IMR-90 (cell line): Measurements from ENCODE around the gene MGRN1. TPM values are rescaled to one million over a fixed set of nuclear protein-coding genes. Genes with fewer than 3 reads are reported as not detected.

Source experiments
- ATAC-seq: fragments of 200-7000 bp; cut with Tn5 transposase; 2 replicates; pipeline ENCODE4 v1.9.1; 2020; ENCODE audit warnings: low read depth, mild to moderate bottlenecking, moderate library complexity
- BruUV-seq: library from RNA; stranded (reverse); fragments of 400-500 nt; replicated peaks from 2 replicates; lab custom pipeline; 2021; lab: Mats Ljungman, UMichigan
- CTCF ChIA-PET: fragments of 300-600 bp; formaldehyde crosslinking; extraction: SDS; loops from one replicate; lab custom pipeline; 2021; ENCODE audit warnings: antibody characterized with exemption; lab: Yijun Ruan, JAX
- POLR2A ChIA-PET: fragments of 300-600 bp; sonication (Branson Sonifier 250); formaldehyde crosslinking; loops from one replicate; lab custom pipeline; 2022; ENCODE audit warnings: antibody characterized with exemption; ENCODE audit not compliant: unreplicated experiment; lab: Charles Lee
- DNase-seq: peaks from one replicate; pipeline ENCODE4 v3.0.0; 2013
- H2AFZ ChIP-seq: replicated peaks from 2 replicates; pipeline ENCODE3; 2013; ENCODE audit warnings: low read length, mild to moderate bottlenecking; ENCODE audit not compliant: poor library complexity
- H2AK5ac ChIP-seq: 2 replicates; pipeline ENCODE4 v1.6.1; 2013; ENCODE audit warnings: low read depth, low read length, inconsistent platforms
- H2AK9ac ChIP-seq: replicated peaks from 2 replicates; pipeline ENCODE3; 2013; ENCODE audit warnings: mild to moderate bottlenecking, low read depth, low read length, moderate library complexity; ENCODE audit not compliant: poor library complexity
- H2BK120ac ChIP-seq: 2 replicates; pipeline ENCODE4 v1.6.1; 2013; ENCODE audit warnings: low read depth, low read length, inconsistent platforms
- H2BK15ac ChIP-seq: 3 replicates; pipeline ENCODE4 v1.6.1; 2013; ENCODE audit warnings: low read depth, low read length, inconsistent platforms
- H2BK20ac ChIP-seq: 2 replicates; pipeline ENCODE4 v1.6.1; 2013; ENCODE audit warnings: low read depth, mild to moderate bottlenecking, inconsistent platforms, low read length, moderate library complexity
- H2BK5ac ChIP-seq: 2 replicates; pipeline ENCODE4 v1.6.1; 2013; ENCODE audit warnings: mild to moderate bottlenecking, low read depth, low read length, inconsistent platforms; ENCODE audit not compliant: poor library complexity, severe bottlenecking
- H3K14ac ChIP-seq: replicated peaks from 2 replicates; pipeline ENCODE4 v1.6.1; 2013; ENCODE audit warnings: low read depth, low read length, inconsistent platforms
- H3K18ac ChIP-seq: 2 replicates; pipeline ENCODE4 v1.6.1; 2013; ENCODE audit warnings: low read depth, low read length, control low read depth
- H3K23ac ChIP-seq: 2 replicates; pipeline ENCODE4 v1.6.1; 2013; ENCODE audit warnings: low read depth, low read length, inconsistent platforms
- H3K27ac ChIP-seq: 2 replicates; pipeline ENCODE4 v1.5.1; 2013; ENCODE audit warnings: mild to moderate bottlenecking, control low read depth, low read length; ENCODE audit not compliant: insufficient read depth
- H3K27me3 ChIP-seq: 2 replicates; pipeline ENCODE4 v1.6.1; 2013; ENCODE audit warnings: low read length; ENCODE audit not compliant: control insufficient read depth, insufficient read depth
- H3K36me3 ChIP-seq: 2 replicates; pipeline ENCODE4 v1.6.1; 2013; ENCODE audit warnings: low read length, mixed read lengths; ENCODE audit not compliant: control insufficient read depth, insufficient read depth
- H3K4ac ChIP-seq: 2 replicates; pipeline ENCODE4 v1.6.1; 2013; ENCODE audit warnings: low read depth, low read length, inconsistent platforms
- H3K4me1 ChIP-seq: 2 replicates; pipeline ENCODE4 v1.6.1; 2013; ENCODE audit warnings: low read length, mixed read lengths; ENCODE audit not compliant: control insufficient read depth, insufficient read depth
- H3K4me2 ChIP-seq: 2 replicates; pipeline ENCODE4 v1.6.1; 2013; ENCODE audit warnings: low read depth, mild to moderate bottlenecking, control low read depth, low read length, moderate library complexity
- H3K4me3 ChIP-seq: 2 replicates; pipeline ENCODE4 v1.5.1; 2013; ENCODE audit warnings: low read depth, mild to moderate bottlenecking, control low read depth, low read length, moderate library complexity; ENCODE audit not compliant: insufficient read depth
- H3K56ac ChIP-seq: 2 replicates; pipeline ENCODE4 v1.6.1; 2013; ENCODE audit warnings: low read length, inconsistent platforms; ENCODE audit not compliant: insufficient read depth; ENCODE audit errors: extremely low read depth
- H3K79me1 ChIP-seq, 2 experiments: 2 replicates each; pipeline ENCODE4 v1.6.1; 2013; ENCODE audit warnings: low read length in 2 of 2, inconsistent platforms in 1 of 2, low read depth in 1 of 2
- H3K9ac ChIP-seq: 2 replicates; pipeline ENCODE4 v1.6.1; 2013; ENCODE audit warnings: low read depth, low read length, control low read depth
- H3K9me1 ChIP-seq: 2 replicates; pipeline ENCODE4 v1.6.1; 2013; ENCODE audit warnings: low read length, inconsistent platforms; ENCODE audit not compliant: insufficient read depth
- H3K9me3 ChIP-seq: 2 replicates; pipeline ENCODE4 v1.6.1; 2013; ENCODE audit warnings: low read length; ENCODE audit not compliant: control insufficient read depth, insufficient read depth
- H4K20me1 ChIP-seq: 2 replicates; pipeline ENCODE4 v1.6.1; 2013; ENCODE audit warnings: low read length, inconsistent platforms; ENCODE audit not compliant: insufficient read depth
- H4K5ac ChIP-seq: 2 replicates; pipeline ENCODE4 v1.6.1; 2013; ENCODE audit warnings: mild to moderate bottlenecking, low read depth, low read length, control low read depth
- H4K8ac ChIP-seq, 2 experiments: 2 replicates each; pipeline ENCODE4 v1.6.1; 2013; ENCODE audit warnings: low read depth in 2 of 2, low read length in 2 of 2, control low read depth in 1 of 2, inconsistent platforms in 1 of 2
- H4K91ac ChIP-seq: 2 replicates; pipeline ENCODE4 v1.6.1; 2013; ENCODE audit warnings: low read depth, low read length, inconsistent platforms; ENCODE audit not compliant: insufficient read depth
- ELK1 ChIP-seq: fragments of 150-350 bp; IDR thresholded peaks from 2 replicates; pipeline ENCODE4 v1.6.1; 2016; ENCODE audit warnings: low read depth, mild to moderate bottlenecking, low read length, moderate library complexity, borderline replicate concordance
- MXI1 ChIP-seq: IDR thresholded peaks from 2 replicates; pipeline ENCODE4 v1.6.1; 2012; ENCODE audit warnings: low read depth, mild to moderate bottlenecking, low read length, moderate library complexity, borderline replicate concordance
- POLR2A ChIP-seq: IDR thresholded peaks from 2 replicates; pipeline ENCODE4 v1.6.1; 2012; ENCODE audit warnings: mild to moderate bottlenecking, low read depth, low read length
- RAD21 ChIP-seq: IDR thresholded peaks from 2 replicates; pipeline ENCODE4 v1.6.1; 2012; ENCODE audit warnings: low read length, improper control_type of control experiment
- RCOR1 ChIP-seq: IDR thresholded peaks from 2 replicates; pipeline ENCODE4 v1.6.1; 2012; ENCODE audit warnings: mild to moderate bottlenecking, low read length, improper control_type of control experiment; ENCODE audit not compliant: insufficient replicate concordance
- WGBS, 2 experiments: methylation state at CpG; one replicate each; pipeline versions ENCODE4 v1.1.5 to v1.1.7; 2013; ENCODE audit warnings: missing lambda C conversion rate in 2 of 2; ENCODE audit not compliant: insufficient read length in 1 of 2; ENCODE audit errors: extremely low coverage in 2 of 2; 5-methylcytosine and 5-hydroxymethylcytosine counted together
- dilution Hi-C: fragments of 300-500 bp; cut with HindIII; formaldehyde crosslinking; loops from one replicate; pipeline ENCODE4 v1.14.3; 2018; ENCODE audit warnings: low sequenced_read_pairs; ENCODE audit not compliant: unreplicated experiment
- in situ Hi-C: fragments of 300-500 bp; cut with MboI; formaldehyde crosslinking; loops from 3 replicates; pipeline ENCODE4 v1.14.3; 2019; ENCODE audit warnings: low sequenced_read_pairs, inconsistent platforms, mixed read lengths
- intact Hi-C: fragments of 100-400 bp; cut with micrococcal nuclease; formaldehyde crosslinking; loops from 2 replicates; pipeline ENCODE4 v1.10.0; 2022
- polyA plus RNA-seq, 3 experiments: library from polyadenylated mRNA; depleted of rRNA; stranded (reverse); fragments of >200 nt; gene quantifications; 2 replicates each; pipeline ENCODE4 v1.2.3, GENCODE V29; 2012; ENCODE audit warnings: low replicate concordance in 1 of 3
- total RNA-seq: library from RNA; depleted of rRNA; stranded (reverse); fragments of >200 nt; gene quantifications from 2 replicates; pipeline ENCODE4 v1.2.3, GENCODE V29; 2012

The MGRN1 gene
- total and polyA plus RNA-seq, 2 of the 4 experiments (the other 2 are of a cell fraction): 11.7 to 32.7 TPM

- Histone ChIP-seq H4K8ac (no peak overlapping the region), H3K14ac (no peak overlapping the region), H2AK5ac (no peak overlapping the region), H3K23ac (no peak overlapping the region), H2AK9ac (peak overlapping the region; percentile 19), H3K27ac (no peak overlapping the region), H2BK15ac (no peak overlapping the region), H3K4ac (no peak overlapping the region), H3K18ac (no peak overlapping the region), H3K9me3 (no peaks in the 10 kb centered on the region), H3K36me3 (peaks cover 56% of the 10 kb centered on the region), H4K91ac (no peak overlapping the region), H3K79me1 (peaks cover 11 to 45% of the 10 kb centered on the region in 2 experiments), H3K4me1 (no peaks in the 10 kb centered on the region), H4K20me1 (peaks cover 44% of the 10 kb centered on the region), H3K9me1 (peaks cover 2% of the 10 kb centered on the region; the same call in 1 of the 2 replicates), H2AFZ (no peak overlapping the region), H3K4me2 (no peak overlapping the region), H2BK5ac (no peak overlapping the region), H3K9ac (no peak overlapping the region), H3K27me3 (no peaks in the 10 kb centered on the region), H3K56ac (no peak overlapping the region), H2BK20ac (no peak overlapping the region), H4K5ac (no peak overlapping the region), H2BK120ac (no peak overlapping the region), H3K4me3 (no peak overlapping the region)
- in situ Hi-C loops (no loop called here), dilution Hi-C loops (no loop called here), intact Hi-C loops (no loop called here)
- no peak for ATAC-seq
- DNase-seq: no peak
- POLR2A ChIA-PET: no interaction called here
- TF ChIP-seq POLR2A: no peak
- TF ChIP-seq RAD21: no peak
- TF ChIP-seq RCOR1: no peak
- TF ChIP-seq MXI1: no peak
- TF ChIP-seq ELK1: no peak
- 93% methylated on average over 7 of the region's 29 CpGs; no CpG with 5 or more reads in 1 of the 2 experiments for WGBS, 2 experiments
- no TSS peak for BruUV-seq
- CTCF ChIA-PET: no interaction called here
These were observed 35.0 kb downstream of the MGRN1 start for GRCh38 chr16:4659363-4660353.
